NOMO-1 (cell line): ENCODE data around the gene PEX14.

ENCODE experiments used
- DNase-seq, 2 experiments: peaks; one replicate each; lab custom pipeline; 2025; ENCODE audit not compliant: unreplicated experiment in 2 of 2; lab: John Stamatoyannopoulos, UW

PEX14 gene

GRCh38 chr1:10629816-10630571, 155.2 kb downstream of the PEX14 start:
- no peak for DNase-seq

GRCh38 chr1:10630661-10631120, 155.9 kb downstream of the PEX14 start:
- no peak for DNase-seq

- DNase-seq = no peak
Observed at GRCh38 chr1:10631121-10631810, 156.5 kb downstream of the PEX14 start.

GRCh38 chr1:10631811-10632593, 157.3 kb downstream of the PEX14 start:
- no peak for DNase-seq

GRCh38 chr1:10632691-10633090, 157.9 kb downstream of the PEX14 start:
- DNase-seq = no peak

- DNase-seq = no peak
Observed at GRCh38 chr1:10633416-10633815, 158.7 kb downstream of the PEX14 start.

GRCh38 chr1:10634075-10634427, 159.3 kb downstream of the PEX14 start:
- no peak for DNase-seq

- no peak for DNase-seq
Observed at GRCh38 chr1:10634428-10635084, 159.8 kb downstream of the PEX14 start.

GRCh38 chr1:10635085-10635896, 160.5 kb downstream of the PEX14 start:
- no peak for DNase-seq

- DNase-seq = no peak
Observed at GRCh38 chr1:10635992-10636391, 161.2 kb downstream of the PEX14 start.

GRCh38 chr1:10637400-10637799, 162.7 kb downstream of the PEX14 start:
- no peak for DNase-seq

GRCh38 chr1:10637834-10638558, 163.2 kb downstream of the PEX14 start:
- no peak for DNase-seq

GRCh38 chr1:10638559-10639005, 163.8 kb downstream of the PEX14 start:
- no peak for DNase-seq

GRCh38 chr1:10639011-10639774, 164.4 kb downstream of the PEX14 start:
- no peak for DNase-seq

GRCh38 chr1:10639775-10640578, 165.2 kb downstream of the PEX14 start:
- no peak for DNase-seq

GRCh38 chr1:10640843-10641553, 166.2 kb downstream of the PEX14 start:
- DNase-seq = no peak

- DNase-seq = no peak
Observed at GRCh38 chr1:10641976-10642375, 167.2 kb downstream of the PEX14 start.
